ENCODE measurements around the gene PDS5B.
"Not testable (repeated sequence)": the region's sequence is repeated elsewhere in the genome, so short reads cannot be mapped to it uniquely, and the experiment has no call there.

PDS5B gene

DNA sequence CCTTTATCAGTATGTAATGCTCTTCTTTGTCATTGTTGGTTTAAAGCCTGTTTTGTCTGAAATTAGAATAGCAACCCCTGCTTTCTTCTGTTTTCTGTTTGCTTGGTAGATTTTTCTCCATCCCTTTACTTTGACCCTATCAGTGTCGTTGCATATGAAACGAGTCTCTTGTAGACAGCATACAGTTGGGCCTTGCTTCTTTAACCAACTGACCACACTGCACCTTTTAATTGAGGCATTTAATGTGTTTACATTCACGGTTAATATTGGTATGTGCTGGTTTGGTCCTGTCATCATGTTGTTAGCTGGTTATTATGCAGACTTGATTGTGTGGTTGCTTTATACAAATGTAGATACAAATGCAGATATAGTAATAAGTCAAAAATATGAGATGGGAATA, 71.1 kb downstream of the PDS5B start:
- no peak for DNase-seq

DNA sequence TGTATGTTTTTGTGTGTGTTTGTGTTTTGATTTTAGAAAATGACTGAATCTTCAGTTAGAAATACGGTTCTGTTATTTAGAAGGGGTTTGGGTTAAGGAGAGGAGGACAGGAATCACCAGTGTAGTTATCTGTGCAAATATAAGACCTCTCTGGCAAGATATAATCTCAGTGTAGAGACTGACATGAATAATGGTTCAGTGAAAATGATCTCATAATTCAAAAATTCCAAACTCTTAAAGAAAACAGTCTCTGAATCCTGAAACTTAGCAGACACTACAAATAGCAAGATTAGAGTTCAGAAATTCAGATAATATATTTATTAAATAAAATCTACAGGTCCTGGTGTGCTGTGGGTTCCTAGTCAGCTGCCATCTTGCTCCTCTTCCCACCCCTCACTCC, 73.5 kb downstream of the PDS5B start:
- DNase-seq: no peak

DNA sequence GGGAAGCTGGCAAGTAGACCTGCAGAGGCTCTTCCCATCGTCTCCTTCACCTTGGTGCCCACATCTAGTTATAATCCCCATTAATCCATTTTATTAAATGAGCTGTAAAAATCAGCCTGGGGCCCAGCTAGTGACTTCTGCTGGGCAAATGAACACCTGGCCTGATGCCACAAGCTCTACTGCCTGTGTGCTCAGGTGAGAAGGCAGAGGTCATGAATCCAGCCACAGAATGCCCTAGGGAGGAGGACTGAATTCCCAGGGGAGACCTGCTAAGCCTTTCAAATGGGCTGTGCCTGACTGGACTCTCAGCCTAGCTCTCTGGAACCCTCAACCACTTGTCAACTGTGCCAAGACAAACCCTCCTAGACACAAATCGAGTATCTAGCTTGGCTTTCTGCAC, 74.0 kb downstream of the PDS5B start:
- peak; percentile 66 for DNase-seq

DNA sequence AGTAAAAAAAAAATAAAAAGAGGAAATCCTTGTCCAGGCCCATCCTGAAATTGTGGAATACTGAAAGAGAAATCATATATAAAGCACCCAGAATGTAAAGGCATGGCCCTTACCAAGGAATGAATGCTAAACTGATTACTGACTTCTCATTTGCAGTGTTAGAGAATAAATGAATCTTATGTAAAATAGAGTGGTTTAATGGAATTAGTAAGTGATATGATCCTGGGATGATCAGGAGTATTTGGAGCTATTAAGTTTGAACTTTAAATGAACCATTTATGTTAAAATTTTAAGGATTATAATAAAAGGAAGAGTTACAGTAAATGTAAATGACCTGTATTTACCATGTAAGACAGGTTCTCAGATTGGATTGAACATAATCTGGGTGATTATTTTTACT, 75.4 kb downstream of the PDS5B start:
- DNase-seq: no peak

DNA sequence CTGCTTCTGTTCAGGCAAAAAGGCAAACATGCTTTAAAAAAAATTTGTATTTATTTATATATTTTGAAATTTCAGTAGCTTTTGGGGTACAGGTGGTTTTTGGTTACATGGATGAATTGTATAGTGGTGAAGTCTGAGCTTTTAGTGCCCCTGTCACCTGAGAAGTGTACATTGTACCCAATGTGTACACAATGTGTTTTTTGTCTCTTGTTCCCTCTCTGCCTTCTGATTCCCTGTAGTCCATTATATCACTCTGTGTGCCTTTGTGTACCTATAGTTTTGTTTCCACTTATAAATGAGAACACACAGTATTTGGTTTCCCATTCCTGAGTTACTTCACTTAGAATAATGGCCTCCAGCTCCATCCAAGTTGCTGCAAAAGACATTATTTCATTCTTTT, 77.4 kb downstream of the PDS5B start:
- DNase-seq: peak; percentile 74

DNA sequence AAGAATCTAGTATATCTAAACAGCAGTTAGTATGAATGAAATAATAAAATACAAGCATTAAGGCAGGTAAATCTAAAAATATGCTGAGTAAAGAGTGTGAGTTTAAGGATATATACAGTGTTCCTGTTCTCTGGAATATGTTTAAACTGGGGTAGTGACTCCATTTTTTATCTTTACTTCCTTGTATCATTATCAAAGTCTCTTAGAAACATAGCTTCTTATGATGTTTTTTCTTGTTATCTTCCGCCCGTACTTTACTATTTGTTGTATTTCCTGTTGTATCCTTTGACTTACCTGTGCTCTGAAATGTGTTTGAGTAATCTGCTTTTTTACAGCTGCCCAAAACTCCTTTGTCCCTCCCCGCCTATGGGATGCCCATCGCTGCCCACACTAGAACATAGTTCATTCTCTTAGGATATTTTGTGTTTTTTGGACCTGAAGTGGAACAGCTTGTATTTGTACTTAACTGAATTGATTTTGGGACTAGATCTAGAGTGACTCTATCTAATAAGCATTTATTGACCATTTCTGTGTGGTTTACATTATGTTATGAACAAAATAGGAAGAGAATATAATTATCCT, 80.8 kb downstream of the PDS5B start:
- DNase-seq: no peak

DNA sequence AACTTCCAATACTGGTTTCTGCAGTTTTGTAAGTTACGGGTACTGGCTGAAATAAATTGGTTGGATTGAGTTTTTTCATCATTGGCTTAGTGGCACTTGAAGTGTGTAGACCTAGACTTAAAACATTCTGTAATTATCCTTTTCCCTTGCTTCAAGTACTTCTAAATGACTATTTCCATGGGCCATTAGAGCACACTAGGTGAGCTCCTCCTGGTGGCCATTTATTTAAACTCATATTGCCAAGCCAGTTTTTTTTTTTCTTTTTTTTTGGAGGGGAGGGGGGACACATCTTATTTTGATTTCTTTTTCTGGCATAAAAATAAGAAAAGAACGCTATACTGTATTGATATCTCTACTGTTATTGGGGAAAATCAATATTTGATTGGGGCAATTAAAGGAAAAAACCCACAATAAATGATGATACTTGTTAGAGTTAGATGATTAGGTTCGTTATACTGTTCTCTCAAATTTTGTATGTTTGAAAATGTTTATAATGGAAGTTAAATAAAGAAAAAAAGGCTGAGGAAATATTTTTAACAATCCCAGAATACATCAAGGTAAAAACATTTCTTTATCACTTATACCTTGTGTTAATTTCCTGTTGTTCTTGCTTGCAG, 82.9 kb downstream of the PDS5B start:
- DNase-seq: peak; percentile 9

DNA sequence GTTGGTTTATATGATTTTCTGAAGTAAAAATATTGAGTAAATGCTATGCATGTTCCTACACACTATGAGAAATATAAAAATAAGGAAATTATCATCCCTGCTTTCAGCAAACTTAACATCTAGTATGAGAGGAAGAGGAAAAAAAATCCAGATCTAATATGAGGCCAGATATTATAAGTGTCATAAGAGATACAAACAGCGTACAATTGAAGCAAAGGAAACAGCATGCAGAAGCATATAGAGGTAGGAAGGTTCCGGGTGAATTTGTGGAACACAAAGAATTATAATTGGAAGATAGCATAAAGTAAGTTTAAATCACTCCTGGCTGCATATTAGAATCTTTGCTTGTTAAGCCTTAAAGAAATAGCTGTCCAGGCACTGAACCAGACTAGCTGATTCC, 88.3 kb downstream of the PDS5B start:
- no peak for DNase-seq

DNA sequence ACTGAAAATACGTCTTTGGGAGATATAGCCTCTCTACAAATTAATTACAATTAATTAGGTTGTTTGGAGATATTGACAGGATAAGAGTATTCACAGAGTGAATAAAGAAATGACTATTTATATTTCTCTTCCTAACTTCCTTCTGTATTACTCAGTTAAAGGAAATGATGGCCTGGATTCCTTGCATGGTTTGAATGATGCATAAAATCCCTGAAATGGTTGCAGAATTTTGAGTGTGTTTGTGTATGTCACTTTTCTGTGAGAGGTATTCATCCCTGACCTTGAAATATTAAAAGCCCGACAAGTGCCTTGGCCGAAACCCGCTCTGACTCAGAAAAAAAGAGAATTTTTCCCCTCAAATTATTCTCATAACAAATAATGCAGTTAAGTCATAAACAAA, 90.0 kb downstream of the PDS5B start:
- DNase-seq: no peak

DNA sequence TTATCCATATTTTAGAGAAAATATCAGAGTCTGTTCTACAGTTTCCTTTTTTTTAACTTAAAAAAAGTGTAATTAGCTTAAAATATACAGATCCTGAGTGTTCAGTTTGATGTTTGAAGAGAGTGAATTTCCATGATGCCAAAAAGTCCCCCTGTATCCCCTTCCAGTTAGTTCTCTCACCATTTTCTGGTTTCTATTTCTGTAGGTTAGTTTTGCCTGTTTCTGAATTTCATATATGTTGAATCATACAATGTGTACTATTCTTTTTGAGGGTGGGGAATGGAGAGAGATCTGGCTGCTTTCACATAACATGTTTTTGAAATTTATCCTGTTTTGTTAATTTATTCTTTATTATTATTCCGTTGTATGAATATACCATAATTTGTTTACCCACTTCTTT, 95.9 kb downstream of the PDS5B start:
- no peak for DNase-seq

DNA sequence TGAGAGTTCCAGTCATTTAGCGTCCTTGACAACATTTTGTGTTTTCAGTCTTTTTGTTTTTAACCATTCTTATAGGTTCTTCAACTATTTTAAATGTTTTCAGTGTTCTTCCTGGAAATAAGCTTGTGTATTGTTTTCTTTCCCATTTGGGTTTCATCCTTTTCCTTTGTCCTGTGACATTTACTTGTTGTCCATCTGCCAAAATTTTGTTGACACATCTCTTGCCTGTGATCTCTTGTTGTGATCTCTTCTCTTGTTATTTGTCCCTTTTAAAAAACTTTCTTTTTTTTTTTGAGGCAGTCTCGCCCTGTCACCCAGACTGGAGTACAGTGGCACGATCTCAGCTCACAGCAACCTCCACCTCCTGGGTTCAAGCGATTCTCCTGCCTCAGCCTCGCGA, 96.5 kb downstream of the PDS5B start:
- no peak for DNase-seq

DNA sequence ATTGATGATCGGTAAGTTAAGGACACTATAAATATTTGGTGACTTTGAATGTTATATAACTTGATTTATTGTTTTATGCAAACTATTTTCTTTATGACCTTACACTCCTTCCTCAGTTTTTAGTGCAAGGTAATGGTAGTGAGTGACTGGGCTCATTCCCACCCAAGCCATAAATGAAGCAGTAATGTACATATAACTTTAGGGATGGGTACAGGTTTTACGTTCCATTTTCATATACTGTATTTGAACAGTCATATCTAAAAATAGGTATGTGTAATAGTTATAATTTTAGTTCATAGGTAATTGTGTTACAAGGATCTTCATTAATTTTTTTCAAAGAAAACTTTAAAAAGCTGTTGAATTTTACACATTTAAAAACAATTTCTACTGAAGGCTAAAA, 101.0 kb downstream of the PDS5B start:
- no peak for DNase-seq

DNA sequence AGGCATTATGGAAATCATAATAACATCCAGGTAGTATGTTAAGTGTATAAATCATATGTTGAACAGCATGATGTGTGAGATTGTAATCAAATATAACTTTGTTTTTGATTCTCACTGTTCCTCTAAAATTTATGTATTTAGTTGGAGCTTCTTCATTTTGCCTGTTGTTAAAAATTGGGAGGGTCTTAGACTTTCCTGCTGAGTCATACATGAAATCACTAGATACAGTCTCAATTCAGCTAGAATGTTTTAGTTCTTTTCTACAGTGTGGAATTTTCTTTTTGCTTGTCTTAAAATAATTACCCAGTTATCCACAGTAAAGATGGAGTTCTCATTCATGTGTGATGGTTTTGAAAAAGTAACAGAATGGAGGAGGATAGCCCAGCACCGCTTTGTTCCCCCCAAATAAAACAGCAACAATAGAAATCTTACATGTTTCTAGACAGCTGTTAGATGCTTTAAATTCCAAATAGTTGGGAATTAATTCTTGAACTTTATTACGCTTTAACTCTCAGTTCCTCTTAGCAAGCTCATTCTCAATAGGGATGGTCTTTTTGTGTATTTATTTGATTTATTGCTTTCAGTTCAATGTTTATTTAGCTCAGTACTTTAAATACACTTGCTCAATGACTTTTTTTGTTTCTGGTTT, 109.5 kb downstream of the PDS5B start:
- DNase-seq: no peak

DNA sequence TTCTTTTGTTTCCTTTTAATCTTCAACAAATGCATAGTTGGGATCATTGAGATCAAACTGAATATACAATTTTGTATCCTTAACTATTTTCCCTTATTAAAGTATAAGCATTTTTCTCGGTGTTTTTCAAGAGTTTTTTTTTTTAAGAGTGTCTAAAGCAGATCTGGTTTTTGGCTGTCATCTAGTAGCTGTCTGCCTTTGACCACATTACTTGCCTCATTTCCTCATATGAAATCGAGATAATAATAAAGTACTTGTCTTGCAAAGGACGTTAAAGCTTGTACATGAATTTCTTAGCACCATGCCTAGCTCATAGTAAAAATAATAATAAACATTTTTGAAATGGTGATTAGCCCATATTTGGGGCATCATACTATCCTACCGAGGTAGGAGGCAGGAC, 121.2 kb downstream of the PDS5B start:
- DNase-seq: no peak

DNA sequence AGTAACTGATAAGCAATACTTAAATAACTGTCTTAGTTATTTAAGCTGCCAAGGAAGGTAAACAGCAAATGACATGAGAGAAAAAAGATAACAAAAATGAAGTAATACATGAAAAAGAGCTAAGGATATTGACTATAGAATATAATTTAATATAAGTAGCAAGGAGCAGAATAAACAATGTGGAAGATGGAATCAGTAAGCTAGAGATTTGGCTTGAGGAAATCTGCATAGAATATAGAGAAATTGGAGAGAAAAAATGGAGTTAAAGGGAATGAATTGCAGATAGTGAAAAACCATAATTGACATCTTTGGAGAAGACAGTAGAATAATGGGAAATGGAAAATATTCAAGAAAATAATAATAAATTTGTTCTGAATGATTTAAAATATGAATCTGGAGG, 127.1 kb downstream of the PDS5B start:
- DNase-seq: no peak

DNA sequence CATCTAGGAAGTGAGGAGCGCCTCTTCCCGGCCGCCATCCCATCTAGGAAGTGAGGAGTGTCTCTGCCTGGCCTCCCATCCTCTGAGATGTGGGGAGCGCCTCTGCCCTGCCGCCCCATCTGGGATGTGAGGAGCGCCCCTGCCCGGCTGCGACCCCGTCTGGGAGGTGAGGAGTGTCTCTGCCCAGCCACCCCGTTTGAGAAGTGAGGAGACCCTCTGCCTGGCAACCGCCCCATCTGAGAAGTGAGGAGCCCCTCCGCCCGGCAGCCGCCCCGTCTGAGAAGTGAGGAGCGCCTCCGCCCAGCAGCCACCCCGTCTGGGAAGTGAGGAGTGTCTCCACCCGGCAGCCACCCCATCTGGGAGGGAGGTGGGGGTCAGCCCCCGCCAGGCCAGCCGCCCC, 129.9 kb downstream of the PDS5B start:
- not testable (repeated sequence) for DNase-seq

DNA sequence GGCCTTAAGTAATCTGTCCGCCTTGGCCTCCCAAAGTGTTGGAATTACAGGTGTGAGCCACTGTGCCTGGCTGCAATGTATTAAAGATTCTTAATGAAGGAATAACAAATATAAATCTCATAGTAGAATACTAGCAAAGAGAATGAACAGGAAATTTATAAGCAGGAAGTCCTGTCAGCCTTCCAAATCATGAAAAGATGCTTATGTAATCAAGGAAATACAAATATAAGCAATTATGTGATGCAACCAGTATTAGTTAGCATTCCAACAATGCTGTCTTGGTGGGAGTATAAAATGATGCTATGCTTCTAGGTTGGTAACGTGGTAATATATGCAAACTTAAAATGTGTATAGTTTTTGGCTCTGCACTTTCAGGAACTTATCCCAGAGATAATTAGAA, 133.8 kb downstream of the PDS5B start:
- DNase-seq: no peak

DNA sequence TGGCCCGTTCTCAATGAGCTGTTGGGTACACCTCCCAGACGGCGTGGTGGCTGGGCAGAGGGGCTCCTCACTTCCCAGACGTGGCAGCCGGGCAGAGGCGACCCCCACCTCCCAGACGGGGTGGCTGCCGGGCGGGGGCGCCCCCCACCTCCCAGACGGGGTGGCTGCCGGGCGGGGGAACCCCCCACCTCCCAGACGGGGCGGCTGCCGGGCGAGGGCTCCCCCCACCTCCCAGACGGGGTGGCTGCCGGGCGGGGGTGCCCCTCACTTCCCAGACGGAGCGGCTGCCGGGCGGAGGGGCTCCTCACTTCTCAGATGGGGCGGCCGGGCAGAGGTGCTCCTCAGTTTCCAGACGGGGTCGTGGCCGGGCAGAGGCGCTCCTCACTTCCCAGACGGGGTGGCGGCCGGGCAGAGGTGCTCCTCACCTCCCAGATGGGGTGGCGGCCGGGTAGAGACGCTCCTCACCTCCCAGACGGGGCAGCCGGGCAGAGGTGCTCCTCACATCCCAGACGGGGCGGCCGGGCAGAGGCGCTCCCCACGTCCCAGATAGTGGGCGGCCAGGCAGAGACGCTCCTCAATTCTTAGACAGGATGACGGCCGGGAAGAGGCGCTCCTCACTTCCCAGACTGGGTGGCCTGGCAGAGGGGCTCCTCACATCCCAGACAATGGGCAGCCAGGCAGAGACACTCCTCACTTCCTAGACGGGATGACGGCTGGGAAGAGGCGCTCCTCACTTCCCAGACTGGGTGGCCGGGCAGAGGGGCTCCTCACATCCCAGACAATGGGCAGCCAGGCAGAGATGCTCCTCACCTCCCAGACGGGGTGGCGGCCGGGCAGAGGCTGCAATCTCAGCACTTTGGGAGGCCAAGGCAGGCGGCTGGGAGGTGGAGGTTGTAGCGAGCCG, 135.1 kb downstream of the PDS5B start:
- DNase-seq: not testable (repeated sequence)

DNA sequence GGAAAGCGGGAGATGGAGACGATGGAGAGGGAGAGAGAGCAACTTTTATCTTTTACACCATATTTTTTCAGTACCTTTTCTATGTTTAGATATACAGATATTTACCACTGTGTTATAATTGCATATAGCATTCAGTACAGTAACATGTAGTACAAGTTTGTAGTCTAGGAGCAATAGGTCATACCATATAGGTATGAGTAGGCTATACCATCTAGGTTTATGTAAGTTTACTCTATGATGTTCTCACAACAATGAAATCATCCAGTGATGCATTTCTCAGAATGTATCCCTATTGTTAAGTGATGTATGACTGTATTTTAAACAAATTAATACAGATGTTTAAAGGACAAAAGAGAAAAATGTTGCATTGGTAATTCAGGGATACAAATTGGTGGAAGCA, 136.1 kb downstream of the PDS5B start:
- DNase-seq: no peak

DNA sequence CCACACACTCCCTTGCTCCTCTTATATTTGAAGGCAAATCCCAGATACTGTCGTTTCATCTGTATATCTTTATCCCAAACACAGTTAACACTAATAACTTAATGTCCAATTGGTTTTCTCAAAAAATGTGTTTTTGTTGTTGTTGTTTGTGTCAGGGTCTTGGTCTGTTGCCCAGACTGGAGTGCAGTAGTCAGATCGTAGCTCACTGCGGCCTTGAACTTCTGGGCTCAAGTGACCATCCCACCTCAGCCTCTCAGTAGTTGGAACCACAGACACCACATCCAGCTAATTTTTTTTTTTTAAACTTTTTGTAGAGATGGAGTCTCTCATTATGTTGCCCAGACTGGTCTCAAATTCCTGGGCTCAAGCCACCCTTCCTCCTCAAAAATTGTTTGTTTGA, 137.7 kb downstream of the PDS5B start:
- no peak for DNase-seq

DNA sequence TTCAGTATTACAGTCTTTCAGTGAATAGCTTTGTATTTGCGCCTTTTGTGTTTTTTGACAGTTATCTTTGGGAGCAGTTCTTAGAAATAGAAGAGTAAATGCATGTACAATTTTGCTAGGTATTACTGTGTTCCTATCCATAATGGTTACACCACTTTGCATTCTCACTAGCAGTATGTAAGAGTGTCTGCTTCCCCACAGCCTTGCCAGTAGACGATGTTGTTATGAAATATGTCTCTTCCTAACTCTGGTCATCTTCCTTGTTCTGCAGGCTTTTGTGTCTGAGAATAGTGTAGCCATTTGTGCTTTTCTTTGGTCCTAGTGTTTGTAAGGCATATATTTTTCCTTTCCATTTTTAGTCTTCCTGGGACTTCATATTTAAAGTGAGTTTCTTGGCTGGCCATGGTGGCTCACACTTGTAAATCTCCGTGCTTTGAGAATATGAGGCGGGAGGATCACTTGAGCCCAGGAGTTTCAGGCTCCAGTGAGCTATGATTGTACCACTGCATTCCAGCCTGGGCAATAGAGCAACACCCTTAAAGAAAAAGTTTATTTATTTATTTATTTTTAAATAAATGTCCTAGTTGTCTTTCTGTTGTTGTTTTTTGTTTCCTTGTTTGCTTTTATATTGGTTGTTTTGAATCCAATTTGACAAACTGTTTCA, 140.3 kb downstream of the PDS5B start:
- DNase-seq: no peak

DNA sequence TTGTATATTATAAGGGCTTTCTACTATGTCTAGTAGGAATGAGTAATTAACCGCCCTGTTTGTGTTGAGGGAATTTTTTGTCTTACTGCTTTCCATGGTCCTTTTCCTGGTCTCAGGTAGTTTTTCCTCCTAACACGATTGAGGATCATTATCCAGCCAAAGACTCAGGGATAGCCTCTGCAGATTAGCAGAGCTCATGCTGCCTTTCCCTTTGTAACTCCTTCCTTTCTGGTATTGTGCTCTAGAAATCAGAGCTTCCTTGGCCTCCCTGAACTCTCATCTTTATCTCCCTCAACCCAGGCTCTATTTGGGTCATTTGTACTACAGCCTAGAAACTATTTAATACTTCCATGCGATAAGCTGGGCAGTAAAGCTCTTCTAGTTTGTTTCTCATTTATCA, 142.1 kb downstream of the PDS5B start:
- DNase-seq: no peak

DNA sequence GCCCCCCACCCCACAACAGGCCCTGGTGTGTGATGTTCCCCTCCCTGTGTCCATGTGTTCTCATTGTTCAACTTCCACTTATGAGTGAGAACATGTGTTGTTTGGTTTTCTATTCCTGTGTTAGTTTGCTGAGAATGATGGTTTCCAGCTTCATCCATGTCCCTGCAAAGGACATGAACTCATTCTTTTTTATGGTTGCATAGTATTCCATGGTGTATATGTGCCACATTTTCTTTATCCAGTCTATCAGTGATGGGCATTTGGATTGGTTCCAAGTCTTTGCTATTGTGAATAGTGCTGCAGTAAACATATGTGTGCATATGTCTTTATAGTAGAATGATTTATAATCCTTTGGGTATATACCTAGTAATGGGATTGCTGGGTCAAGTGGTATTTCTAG, 142.8 kb downstream of the PDS5B start:
- DNase-seq: not testable (repeated sequence)

Data from DMS153 (cell line).